Liver (tissue), 9 donors: ENCODE data around the gene RNF217. TPM values are rescaled to one million over a fixed set of nuclear protein-coding genes. Genes with fewer than 3 reads are reported as not detected.
"Not testable (repeated sequence)": the region's sequence is repeated elsewhere in the genome, so short reads cannot be mapped to it uniquely, and the experiment has no call there.

Source experiments
- DNase-seq: peaks from one replicate; pipeline ENCODE4 v3.0.0-alpha.2; 2017; ENCODE audit warnings: low spot score
- H3K27ac ChIP-seq, 2 donors: one replicate each; pipeline ENCODE4 v1.7.0; 2013; ENCODE audit warnings: inconsistent platforms in 2 of 2, low read length in 2 of 2, control low read depth in 1 of 2, low read depth in 1 of 2, mild to moderate bottlenecking in 1 of 2
- H3K27me3 ChIP-seq, 4 donors: one replicate each; pipeline versions ENCODE4 v1.6.1 to v1.7.0; 2013; ENCODE audit warnings: low read length in 3 of 4, inconsistent platforms in 1 of 4, mild to moderate bottlenecking in 1 of 4, moderate library complexity in 1 of 4; ENCODE audit not compliant: control insufficient read depth in 4 of 4, insufficient read depth in 4 of 4
- H3K36me3 ChIP-seq, 4 donors: one replicate each; pipeline versions ENCODE4 v1.6.1 to v1.7.0; 2013; ENCODE audit warnings: low read length in 3 of 4, mild to moderate bottlenecking in 3 of 4, low read depth in 1 of 4, moderate library complexity in 1 of 4; ENCODE audit not compliant: control insufficient read depth in 4 of 4, insufficient read depth in 3 of 4
- H3K4me1 ChIP-seq, 4 donors: one replicate each; pipeline versions ENCODE4 v1.6.1 to v1.7.0; 2013; ENCODE audit warnings: low read length in 3 of 4, mild to moderate bottlenecking in 3 of 4, moderate library complexity in 1 of 4; ENCODE audit not compliant: control insufficient read depth in 4 of 4, insufficient read depth in 4 of 4
- H3K4me3 ChIP-seq, 3 donors: one replicate each; pipeline versions ENCODE4 v1.6.1 to v1.7.0; 2013; ENCODE audit warnings: low read length in 3 of 3, control low read depth in 1 of 3, low read depth in 1 of 3, mild to moderate bottlenecking in 1 of 3
- H3K9ac ChIP-seq, 2 donors: one replicate each; pipeline ENCODE4 v1.7.0; 2013; ENCODE audit warnings: low read length in 2 of 2, mild to moderate bottlenecking in 2 of 2, moderate library complexity in 2 of 2, control low read depth in 1 of 2, low read depth in 1 of 2
- H3K9me3 ChIP-seq, 4 donors: one replicate each; pipeline versions ENCODE4 v1.6.1 to v1.7.0; 2013; ENCODE audit warnings: low read length in 3 of 4; ENCODE audit not compliant: control insufficient read depth in 4 of 4
- EGR1 ChIP-seq, 2 donors: IDR thresholded peaks; 2 replicates each; pipeline ENCODE4 v1.6.1; 2016 to 2018; ENCODE audit warnings: antibody characterized with exemption in 2 of 2, low read depth in 2 of 2
- FOXA1 ChIP-seq: IDR thresholded peaks from 2 replicates; pipeline ENCODE4 v1.6.1; 2016; ENCODE audit warnings: antibody characterized with exemption
- FOXA2 ChIP-seq: IDR thresholded peaks from 2 replicates; pipeline ENCODE4 v1.6.1; 2016; ENCODE audit warnings: antibody characterized with exemption
- GABPA ChIP-seq, 2 donors: IDR thresholded peaks in 1 of 2; conservative IDR thresholded peaks in 1 of 2; 2 replicates each; pipeline ENCODE4 v1.6.1; 2016; ENCODE audit warnings: antibody characterized with exemption in 2 of 2, mild to moderate bottlenecking in 1 of 2, moderate library complexity in 1 of 2
- HNF4A ChIP-seq, 2 donors: conservative IDR thresholded peaks; 2 replicates each; pipeline ENCODE4 v1.6.1; 2016; ENCODE audit warnings: antibody characterized with exemption in 2 of 2, mild to moderate bottlenecking in 2 of 2
- HNF4G ChIP-seq: IDR thresholded peaks from 2 replicates; pipeline ENCODE4 v1.6.1; 2016; ENCODE audit warnings: antibody characterized with exemption
- JUND ChIP-seq, 2 donors: IDR thresholded peaks; 2 replicates each; pipeline ENCODE4 v1.6.1; 2016; ENCODE audit warnings: antibody characterized with exemption in 2 of 2
- NR2F2 ChIP-seq: IDR thresholded peaks from 2 replicates; pipeline ENCODE4 v1.6.1; 2016; ENCODE audit warnings: antibody characterized with exemption
- RAD21 ChIP-seq, 2 donors: IDR thresholded peaks; 2 replicates each; pipeline ENCODE4 v1.6.1; 2016; ENCODE audit warnings: antibody characterized with exemption in 2 of 2, mild to moderate bottlenecking in 2 of 2
- RXRA ChIP-seq, 2 donors: IDR thresholded peaks; 2 replicates each; pipeline ENCODE4 v1.6.1; 2017 to 2018; ENCODE audit warnings: antibody characterized with exemption in 2 of 2, mild to moderate bottlenecking in 1 of 2
- SP1 ChIP-seq: IDR thresholded peaks from 2 replicates; pipeline ENCODE4 v1.6.1; 2018; ENCODE audit warnings: antibody characterized with exemption, mild to moderate bottlenecking
- TAF1 ChIP-seq: conservative IDR thresholded peaks from 2 replicates; pipeline ENCODE4 v1.6.1; 2016; ENCODE audit warnings: antibody characterized with exemption, mild to moderate bottlenecking
- YY1 ChIP-seq: IDR thresholded peaks from 2 replicates; pipeline ENCODE4 v1.6.1; 2016; ENCODE audit warnings: antibody characterized with exemption, mild to moderate bottlenecking
- WGBS: extraction: QIAGEN DNeasy Blood & Tissue Kit; methylation state at CpG from one replicate; pipeline ENCODE4 v1.1.7; 2013; 5-methylcytosine and 5-hydroxymethylcytosine counted together
- polyA plus RNA-seq, 2 donors: library from polyadenylated mRNA; stranded (reverse) in 1 of 2; unstranded in 1 of 2; fragments of 200-250 nt in 1 of 2; fragments of >200 nt in 1 of 2; fragmentation: Nextera tagmentation in 1 of 2; extraction: Ambion mirVana in 1 of 2; gene quantifications; one replicate each; pipeline versions ENCODE4 v1.2.1 to v1.2.3, GENCODE V29; 2013 to 2015
- total RNA-seq, 2 donors: library from RNA; depleted of rRNA; stranded (reverse); fragments of >200 nt; gene quantifications; one replicate each; pipeline ENCODE4 v1.2.3, GENCODE V29; 2014
- TF ChIP-seq, protein P1 (sequence below): IDR thresholded peaks from 2 replicates; pipeline ENCODE4 v1.6.1; 2016; ENCODE audit warnings: antibody characterized with exemption
- TF ChIP-seq, protein P2 (sequence below): fragments of 150-350 bp; IDR thresholded peaks from 2 replicates; pipeline ENCODE4 v1.5.1; 2017; ENCODE audit warnings: improper control_type of control experiment, low read depth, low read length; ENCODE audit not compliant: missing input control
- TF ChIP-seq, protein P3 (sequence below): IDR thresholded peaks from 2 replicates; pipeline ENCODE4 v1.6.1; 2016; ENCODE audit warnings: antibody characterized with exemption, mild to moderate bottlenecking
- TF ChIP-seq, protein P4 (sequence below): IDR thresholded peaks from 2 replicates; pipeline ENCODE4 v1.6.1; 2016; ENCODE audit warnings: antibody characterized with exemption
- TF ChIP-seq, protein P5 (sequence below): IDR thresholded peaks from 2 replicates; pipeline ENCODE4 v1.6.1; 2016; ENCODE audit warnings: antibody characterized with exemption
- donor health status: healthy.
- donor health status: healthy.
- donor health status: healthy.
- donor health status: healthy.
- donor health status: healthy.

The RNF217 gene
- total and polyA plus RNA-seq, 4 donors, result 2.3 to 18.3 (median 4.1) TPM

DNA sequence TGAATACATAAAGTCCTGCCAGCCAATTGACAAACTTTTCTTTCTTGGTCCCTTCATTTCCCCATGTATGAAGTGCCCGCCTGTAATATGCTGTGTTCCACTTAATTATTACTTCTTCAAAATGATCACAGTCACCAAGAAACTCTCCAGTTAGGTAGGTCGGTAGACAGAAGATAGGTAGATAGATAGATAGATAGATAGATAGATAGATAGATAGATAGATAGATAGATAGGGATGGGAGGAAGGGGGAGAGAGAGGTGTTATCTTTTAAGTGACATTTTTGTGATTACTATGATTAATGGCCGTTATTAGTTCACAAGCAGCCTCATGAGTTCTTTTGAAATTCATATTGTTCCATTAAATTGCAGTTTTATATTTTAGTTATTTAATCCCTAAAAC, 111.9 kb downstream of the RNF217 start:
- H3K27me3 ChIP-seq, result no peaks in the 10 kb centered on the region
- TF ChIP-seq RXRA (IDR thresholded peaks at IDR 0.05) (no peak), FOXA1 (no peak)
- TF ChIP-seq, protein P1, sequence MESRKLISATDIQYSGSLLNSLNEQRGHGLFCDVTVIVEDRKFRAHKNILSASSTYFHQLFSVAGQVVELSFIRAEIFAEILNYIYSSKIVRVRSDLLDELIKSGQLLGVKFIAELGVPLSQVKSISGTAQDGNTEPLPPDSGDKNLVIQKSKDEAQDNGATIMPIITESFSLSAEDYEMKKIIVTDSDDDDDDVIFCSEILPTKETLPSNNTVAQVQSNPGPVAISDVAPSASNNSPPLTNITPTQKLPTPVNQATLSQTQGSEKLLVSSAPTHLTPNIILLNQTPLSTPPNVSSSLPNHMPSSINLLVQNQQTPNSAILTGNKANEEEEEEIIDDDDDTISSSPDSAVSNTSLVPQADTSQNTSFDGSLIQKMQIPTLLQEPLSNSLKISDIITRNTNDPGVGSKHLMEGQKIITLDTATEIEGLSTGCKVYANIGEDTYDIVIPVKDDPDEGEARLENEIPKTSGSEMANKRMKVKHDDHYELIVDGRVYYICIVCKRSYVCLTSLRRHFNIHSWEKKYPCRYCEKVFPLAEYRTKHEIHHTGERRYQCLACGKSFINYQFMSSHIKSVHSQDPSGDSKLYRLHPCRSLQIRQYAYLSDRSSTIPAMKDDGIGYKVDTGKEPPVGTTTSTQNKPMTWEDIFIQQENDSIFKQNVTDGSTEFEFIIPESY, result no peak
- WGBS, result 96% methylated on average over 3 of the region's 3 CpGs
- H3K4me1 ChIP-seq, result no peaks in the 10 kb centered on the region
- no peak for DNase-seq
- H3K9ac ChIP-seq, result no peak overlapping the region
- no peak overlapping the region for H3K27ac ChIP-seq
- peaks cover 2 to 14% (median 9%) of the 10 kb centered on the region in 4 donors for H3K36me3 ChIP-seq
- H3K9me3 ChIP-seq, result no peaks in the 10 kb centered on the region
- no peak overlapping the region for H3K4me3 ChIP-seq

DNA sequence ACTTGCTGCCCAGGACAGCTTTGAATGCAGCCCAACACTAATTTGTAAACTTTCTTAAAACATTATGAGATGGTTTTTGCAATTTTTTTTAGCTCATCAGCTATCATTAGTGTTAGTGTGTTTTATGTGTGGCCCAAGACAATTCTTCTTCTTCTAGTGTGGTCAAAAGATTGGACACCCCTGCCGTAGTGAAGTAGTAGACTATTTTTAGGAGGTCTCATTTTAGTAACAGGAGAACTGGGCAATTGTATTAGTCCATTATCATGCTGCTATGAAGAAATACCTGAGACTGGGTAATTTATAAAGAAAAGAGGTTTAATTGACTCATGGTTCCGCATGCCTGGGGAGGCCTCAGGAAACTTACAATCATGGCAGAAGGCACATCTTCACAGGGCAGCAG, 112.8 kb downstream of the RNF217 start:
- H3K27me3 ChIP-seq, H3K27ac ChIP-seq, H3K4me3 ChIP-seq, H3K9me3 ChIP-seq, H3K9ac ChIP-seq, H3K4me1 ChIP-seq, DNase-seq: not testable (repeated sequence)
- WGBS, result 96% methylated on average over 2 of the region's 2 CpGs
- peaks cover 2 to 14% (median 9%) of the 10 kb centered on the region in 4 donors for H3K36me3 ChIP-seq

DNA sequence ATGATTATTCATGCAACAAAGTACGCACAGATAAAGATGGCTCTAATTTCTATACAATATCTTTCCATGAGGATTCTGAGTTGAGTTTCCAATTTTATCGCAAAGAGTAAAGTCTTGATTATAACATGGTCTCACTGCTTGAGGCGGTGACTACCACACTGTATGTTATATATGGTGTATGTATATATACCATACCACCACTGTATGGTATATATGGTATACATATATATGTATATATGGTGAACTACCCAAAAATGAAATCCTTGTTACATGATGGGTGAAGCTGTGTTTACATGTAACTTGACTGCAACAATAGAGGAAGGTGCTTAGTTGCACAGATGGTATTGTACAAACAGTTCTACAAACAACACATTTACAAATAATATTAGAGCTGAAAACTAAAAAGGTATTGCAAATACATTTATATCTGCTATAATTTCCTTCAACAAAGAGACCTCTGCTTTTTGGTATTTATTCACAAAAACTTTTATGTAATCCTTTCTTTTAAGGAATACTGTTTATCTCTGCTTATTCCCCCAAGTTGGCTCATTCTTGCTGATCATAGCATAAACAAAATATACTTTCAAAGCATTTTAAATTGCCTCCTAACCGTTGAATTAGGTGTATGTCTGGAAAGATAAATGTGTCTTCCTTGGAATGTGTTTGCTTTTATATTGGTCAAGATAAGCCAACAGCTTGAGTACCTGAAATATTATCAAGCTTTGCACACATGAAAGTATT, 113.7 kb downstream of the RNF217 start:
- TF ChIP-seq NR2F2, result no peak
- TF ChIP-seq, protein P2, sequence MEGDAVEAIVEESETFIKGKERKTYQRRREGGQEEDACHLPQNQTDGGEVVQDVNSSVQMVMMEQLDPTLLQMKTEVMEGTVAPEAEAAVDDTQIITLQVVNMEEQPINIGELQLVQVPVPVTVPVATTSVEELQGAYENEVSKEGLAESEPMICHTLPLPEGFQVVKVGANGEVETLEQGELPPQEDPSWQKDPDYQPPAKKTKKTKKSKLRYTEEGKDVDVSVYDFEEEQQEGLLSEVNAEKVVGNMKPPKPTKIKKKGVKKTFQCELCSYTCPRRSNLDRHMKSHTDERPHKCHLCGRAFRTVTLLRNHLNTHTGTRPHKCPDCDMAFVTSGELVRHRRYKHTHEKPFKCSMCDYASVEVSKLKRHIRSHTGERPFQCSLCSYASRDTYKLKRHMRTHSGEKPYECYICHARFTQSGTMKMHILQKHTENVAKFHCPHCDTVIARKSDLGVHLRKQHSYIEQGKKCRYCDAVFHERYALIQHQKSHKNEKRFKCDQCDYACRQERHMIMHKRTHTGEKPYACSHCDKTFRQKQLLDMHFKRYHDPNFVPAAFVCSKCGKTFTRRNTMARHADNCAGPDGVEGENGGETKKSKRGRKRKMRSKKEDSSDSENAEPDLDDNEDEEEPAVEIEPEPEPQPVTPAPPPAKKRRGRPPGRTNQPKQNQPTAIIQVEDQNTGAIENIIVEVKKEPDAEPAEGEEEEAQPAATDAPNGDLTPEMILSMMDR, result no peak
- no peak for TF ChIP-seq HNF4G
- TF ChIP-seq EGR1 (IDR thresholded peaks at IDR 0.05; ENCODE audit: low read depth in 2 of 2), result no peak
- TF ChIP-seq, protein P3, sequence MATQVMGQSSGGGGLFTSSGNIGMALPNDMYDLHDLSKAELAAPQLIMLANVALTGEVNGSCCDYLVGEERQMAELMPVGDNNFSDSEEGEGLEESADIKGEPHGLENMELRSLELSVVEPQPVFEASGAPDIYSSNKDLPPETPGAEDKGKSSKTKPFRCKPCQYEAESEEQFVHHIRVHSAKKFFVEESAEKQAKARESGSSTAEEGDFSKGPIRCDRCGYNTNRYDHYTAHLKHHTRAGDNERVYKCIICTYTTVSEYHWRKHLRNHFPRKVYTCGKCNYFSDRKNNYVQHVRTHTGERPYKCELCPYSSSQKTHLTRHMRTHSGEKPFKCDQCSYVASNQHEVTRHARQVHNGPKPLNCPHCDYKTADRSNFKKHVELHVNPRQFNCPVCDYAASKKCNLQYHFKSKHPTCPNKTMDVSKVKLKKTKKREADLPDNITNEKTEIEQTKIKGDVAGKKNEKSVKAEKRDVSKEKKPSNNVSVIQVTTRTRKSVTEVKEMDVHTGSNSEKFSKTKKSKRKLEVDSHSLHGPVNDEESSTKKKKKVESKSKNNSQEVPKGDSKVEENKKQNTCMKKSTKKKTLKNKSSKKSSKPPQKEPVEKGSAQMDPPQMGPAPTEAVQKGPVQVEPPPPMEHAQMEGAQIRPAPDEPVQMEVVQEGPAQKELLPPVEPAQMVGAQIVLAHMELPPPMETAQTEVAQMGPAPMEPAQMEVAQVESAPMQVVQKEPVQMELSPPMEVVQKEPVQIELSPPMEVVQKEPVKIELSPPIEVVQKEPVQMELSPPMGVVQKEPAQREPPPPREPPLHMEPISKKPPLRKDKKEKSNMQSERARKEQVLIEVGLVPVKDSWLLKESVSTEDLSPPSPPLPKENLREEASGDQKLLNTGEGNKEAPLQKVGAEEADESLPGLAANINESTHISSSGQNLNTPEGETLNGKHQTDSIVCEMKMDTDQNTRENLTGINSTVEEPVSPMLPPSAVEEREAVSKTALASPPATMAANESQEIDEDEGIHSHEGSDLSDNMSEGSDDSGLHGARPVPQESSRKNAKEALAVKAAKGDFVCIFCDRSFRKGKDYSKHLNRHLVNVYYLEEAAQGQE, result no peak
- TF ChIP-seq FOXA1, result no peak
- TF ChIP-seq, protein P4, sequence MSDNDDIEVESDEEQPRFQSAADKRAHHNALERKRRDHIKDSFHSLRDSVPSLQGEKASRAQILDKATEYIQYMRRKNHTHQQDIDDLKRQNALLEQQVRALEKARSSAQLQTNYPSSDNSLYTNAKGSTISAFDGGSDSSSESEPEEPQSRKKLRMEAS, result no peak
- no peak for TF ChIP-seq SP1
- TF ChIP-seq, protein P5, sequence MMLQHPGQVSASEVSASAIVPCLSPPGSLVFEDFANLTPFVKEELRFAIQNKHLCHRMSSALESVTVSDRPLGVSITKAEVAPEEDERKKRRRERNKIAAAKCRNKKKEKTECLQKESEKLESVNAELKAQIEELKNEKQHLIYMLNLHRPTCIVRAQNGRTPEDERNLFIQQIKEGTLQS, result no peak
- TF ChIP-seq JUND (IDR thresholded peaks at IDR 0.05), result no peak
- no peak for TF ChIP-seq FOXA2
- TF ChIP-seq GABPA (IDR thresholded peaks at IDR 0.05 in 1 of 2, conservative IDR thresholded peaks at IDR 0.05 in 1 of 2), result no peak
- TF ChIP-seq TAF1, result no peak
- no peak for TF ChIP-seq YY1
- TF ChIP-seq HNF4A (conservative IDR thresholded peaks at IDR 0.05), result no peak
- no peak for TF ChIP-seq RXRA (IDR thresholded peaks at IDR 0.05)
- TF ChIP-seq RAD21 (IDR thresholded peaks at IDR 0.05), result no peak
- TF ChIP-seq, protein P1, result no peak
- Histone ChIP-seq H3K27ac (no peak overlapping the region), H3K9ac (no peak overlapping the region), H3K27me3 (no peaks in the 10 kb centered on the region), H3K4me3 (no peak overlapping the region), H3K9me3 (no peaks in the 10 kb centered on the region), H3K4me1 (no peaks in the 10 kb centered on the region), H3K36me3 (peaks cover 2 to 15% (median 9%) of the 10 kb centered on the region in 4 donors)
- WGBS, result 76% methylated on average over 4 of the region's 4 CpGs
- no peak for DNase-seq
